Colon (tissue), 2 donors: ENCODE measurements around the gene ANKMY1.

Experiments used
- FAIRE-seq: peaks from 2 replicates; lab custom pipeline; 2012; peaks lifted over from hg19 to GRCh38; lab: Jason Lieb, UNC
- donor health status: control.
- donor health status: control.

ANKMY1 gene

GRCh38 chr2:240594511-240595380 lies 37.0 kb upstream of the ANKMY1 start:
- FAIRE-seq: no peak

- FAIRE-seq: no peak
Observed at GRCh38 chr2:240593703-240594451, 36.1 kb upstream of the ANKMY1 start.

DNA sequence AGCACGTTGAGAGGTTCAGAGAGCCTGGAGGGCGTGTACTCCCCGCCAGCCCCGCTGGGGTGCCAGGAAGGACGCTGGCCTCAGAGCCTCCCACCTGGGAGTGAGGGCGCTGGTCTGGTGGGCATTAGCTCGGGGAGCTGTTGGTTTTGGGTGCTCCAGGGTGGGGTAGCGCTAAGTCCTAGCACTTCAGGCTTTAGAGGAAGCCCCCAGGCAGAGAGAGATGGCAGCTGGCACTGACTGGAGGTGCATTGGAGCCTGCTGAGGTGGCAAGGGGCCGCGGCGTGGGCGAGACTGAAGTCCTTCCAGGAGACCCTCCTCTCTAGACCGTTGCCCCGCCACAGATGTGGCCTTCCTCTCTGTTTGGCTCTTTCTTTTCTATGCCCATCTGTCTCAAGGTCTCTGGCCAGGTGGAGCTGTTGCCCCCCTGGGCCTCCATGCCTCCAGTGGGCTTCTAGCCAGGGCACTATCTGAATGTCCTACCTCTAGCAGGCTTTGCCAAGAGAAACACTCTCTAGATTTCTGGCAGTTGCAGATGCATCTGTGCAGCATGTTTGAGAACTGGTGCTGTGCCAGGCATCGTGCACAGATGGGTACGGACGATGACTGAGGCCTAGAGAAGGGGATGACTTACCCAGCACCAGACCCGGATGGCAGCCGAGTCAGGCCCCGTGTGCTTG lies 35.4 kb upstream of the ANKMY1 start:
- no peak for FAIRE-seq

GRCh38 chr2:240591784-240592183 lies 34.0 kb upstream of the ANKMY1 start:
- FAIRE-seq: no peak

GRCh38 chr2:240591226-240591625 lies 33.4 kb upstream of the ANKMY1 start:
- no peak for FAIRE-seq

DNA sequence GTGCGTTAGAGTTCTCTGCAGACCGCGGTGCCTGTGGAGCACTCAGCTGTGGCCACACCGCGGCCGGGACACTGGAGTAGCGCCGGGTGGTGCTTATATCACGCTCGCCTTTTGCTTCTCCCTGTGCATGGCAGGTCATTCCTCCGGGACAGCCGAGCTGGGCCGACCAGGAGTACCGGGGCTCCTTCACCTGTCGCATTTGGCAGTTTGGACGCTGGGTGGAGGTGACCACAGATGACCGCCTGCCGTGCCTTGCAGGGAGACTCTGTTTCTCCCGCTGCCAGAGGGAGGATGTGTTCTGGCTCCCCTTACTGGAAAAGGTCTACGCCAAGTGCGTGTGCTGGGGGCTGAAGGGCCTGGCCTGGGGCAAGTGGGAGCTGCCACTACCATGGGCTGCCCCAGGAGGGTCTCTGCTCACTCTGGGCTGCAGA lies 32.9 kb upstream of the ANKMY1 start:
- FAIRE-seq: no peak

- FAIRE-seq: no peak
Observed at GRCh38 chr2:240589850-240590525, 32.2 kb upstream of the ANKMY1 start.

DNA sequence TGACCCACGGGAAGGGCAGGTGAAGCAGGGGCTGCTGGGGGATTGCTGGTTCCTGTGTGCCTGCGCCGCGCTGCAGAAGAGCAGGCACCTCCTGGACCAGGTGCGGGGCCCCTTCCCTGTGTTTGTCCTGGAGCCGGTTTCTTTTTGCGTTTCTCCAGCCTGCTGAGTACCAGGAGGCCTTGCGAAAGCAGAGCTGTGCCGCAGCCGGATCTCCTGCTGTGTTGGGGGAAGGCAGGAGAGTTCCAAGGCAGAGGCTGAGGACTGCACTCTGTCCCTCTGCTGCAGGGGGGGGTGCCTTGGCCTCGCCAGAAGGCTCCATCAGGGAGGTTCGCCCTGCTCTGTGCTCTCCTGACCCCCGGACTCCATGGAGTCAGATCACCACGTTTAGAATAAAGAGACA lies 31.6 kb upstream of the ANKMY1 start:
- no peak for FAIRE-seq

DNA sequence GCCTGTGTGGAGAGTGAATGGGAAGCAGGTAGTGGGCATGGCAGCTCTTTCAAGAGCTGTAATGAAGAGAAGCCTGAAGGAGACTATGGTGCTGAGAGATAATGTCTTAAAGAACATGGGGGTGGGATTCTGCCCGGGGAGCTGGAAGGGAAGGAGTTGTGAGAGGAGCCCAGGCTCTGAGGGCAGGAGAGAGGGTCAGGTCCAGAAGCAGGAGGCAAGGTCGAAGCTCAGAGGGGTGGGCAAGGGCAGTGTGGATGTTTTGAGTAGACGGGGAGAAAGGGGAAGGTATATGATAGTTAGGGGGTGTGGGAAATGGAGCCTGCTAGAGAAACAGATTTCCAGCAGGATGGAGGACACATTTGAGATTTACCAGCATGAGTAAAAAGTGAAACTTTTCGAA lies 30.9 kb upstream of the ANKMY1 start:
- FAIRE-seq: no peak

GRCh38 chr2:240588006-240588655 lies 30.3 kb upstream of the ANKMY1 start:
- no peak for FAIRE-seq

GRCh38 chr2:240586919-240587800 lies 29.4 kb upstream of the ANKMY1 start:
- FAIRE-seq: no peak

GRCh38 chr2:240586198-240586918 lies 28.6 kb upstream of the ANKMY1 start, which contains the start of gene CAPN10:
Gene CAPN10, plus strand, starts transcription at chr2:240586734. Its CDS starts 178 bp downstream, at chr2:240586912.
- FAIRE-seq: no peak

GRCh38 chr2:240585681-240586197 lies 28.0 kb upstream of the ANKMY1 start:
- FAIRE-seq: no peak

GRCh38 chr2:240585101-240585500 lies 27.3 kb upstream of the ANKMY1 start:
- no peak for FAIRE-seq

- FAIRE-seq: no peak
Observed at GRCh38 chr2:240584486-240585031, 26.8 kb upstream of the ANKMY1 start.

GRCh38 chr2:240583774-240584173 lies 26.0 kb upstream of the ANKMY1 start:
- FAIRE-seq: no peak

GRCh38 chr2:240582781-240583180 lies 25.0 kb upstream of the ANKMY1 start:
- no peak for FAIRE-seq

- no peak for FAIRE-seq
Observed at GRCh38 chr2:240581811-240582210, 24.0 kb upstream of the ANKMY1 start.
